K562 (cell line): ENCODE results near the gene CFAP157. TPM values are rescaled to one million over a fixed set of nuclear protein-coding genes. Genes with fewer than 3 reads are reported as not detected.
A peak's percentile ranks its signal among the peaks of the same experiment; 100 is the strongest.

Experiments used
- EGR1 ChIP-seq: fragments of 450-650 bp; conservative IDR thresholded peaks from 2 replicates; pipeline ENCODE4 v1.6.1; 2017; ENCODE audit warnings: mild to moderate bottlenecking
- JUND ChIP-seq, 2 experiments: IDR thresholded peaks; 2 replicates in 1 of 2; 3 replicates in 1 of 2; pipeline ENCODE4 v1.6.1; 2011; ENCODE audit warnings: borderline replicate concordance in 2 of 2, low read depth in 2 of 2, low read length in 2 of 2, improper control_type of control experiment in 1 of 2, missing biosample characterization in 1 of 2, missing genetic modification characterization in 1 of 2, missing genetic modification reagents in 1 of 2
- MEIS2 ChIP-seq: fragments of 450-650 bp; IDR thresholded peaks from 2 replicates; pipeline ENCODE4 v1.6.1; 2014; ENCODE audit warnings: mild to moderate bottlenecking; ENCODE audit not compliant: partially characterized antibody
- SMC3 ChIP-seq: conservative IDR thresholded peaks from 2 replicates; pipeline ENCODE4 v1.6.1; 2011; ENCODE audit warnings: low read depth, low read length, improper control_type of control experiment; ENCODE audit not compliant: insufficient read depth
- STAG1 ChIP-seq: sonication (generic); formaldehyde crosslinking; IDR thresholded peaks from 2 replicates; pipeline ENCODE4 v1.5.0; 2020; ENCODE audit warnings: missing genetic modification reagents, borderline replicate concordance
- TEAD4 ChIP-seq, 2 experiments: sonication (generic) in 1 of 2; formaldehyde crosslinking in 1 of 2; IDR thresholded peaks; 2 replicates each; pipeline versions ENCODE4 v1.6.1 to v1.8.0; 2012 to 2022; ENCODE audit warnings: borderline replicate concordance in 1 of 2, inconsistent platforms in 1 of 2, low read length in 1 of 2, mild to moderate bottlenecking in 1 of 2, missing genetic modification reagents in 1 of 2
- polyA plus RNA-seq, 8 experiments: library from polyadenylated mRNA; depleted of rRNA in 4 of 8; stranded (reverse) in 5 of 8; unstranded in 3 of 8; fragments of >200 nt; fragmentation: Nextera tagmentation in 2 of 8; fragmentation: Illumina TruSeq in 1 of 8; extraction: Ambion mirVana in 2 of 8; extraction: Trizol in 1 of 8; gene quantifications; 2 replicates each; pipeline versions ENCODE4 v1.2.1 to v1.2.3, GENCODE V29; 2011 to 2014; ENCODE audit warnings: inconsistent platforms in 1 of 8, missing spikeins in 1 of 8
- total RNA-seq, 7 experiments: library from RNA; depleted of rRNA in 6 of 7; stranded (reverse); fragments of >200 nt in 6 of 7; fragmentation: Illumina TruSeq in 2 of 7; extraction: Trizol in 2 of 7; gene quantifications; 2 replicates each; pipeline versions ENCODE4 v1.2.1 to v1.2.3, GENCODE V29; 2011 to 2021; ENCODE audit warnings: low replicate concordance in 1 of 7
- TF ChIP-seq, protein P1 (sequence below), 3 experiments: IDR thresholded peaks in 2 of 3; conservative IDR thresholded peaks in 1 of 3; 2 replicates each; pipeline ENCODE4 v1.5.1; 2011 to 2012; ENCODE audit warnings: low read length in 3 of 3, mild to moderate bottlenecking in 3 of 3, control low read depth in 2 of 3, improper control_type of control experiment in 1 of 3, inconsistent platforms in 1 of 3, low read depth in 1 of 3, mixed read lengths in 1 of 3, moderate library complexity in 1 of 3; ENCODE audit not compliant: insufficient read depth in 2 of 3
- TF ChIP-seq, protein P2 (sequence below): fragments of 150-350 bp; conservative IDR thresholded peaks from 2 replicates; pipeline ENCODE4 v1.6.1; 2014; ENCODE audit warnings: low read length
- TF ChIP-seq, protein P3 (sequence below): fragments of 200-600 bp; sonication (generic); IDR thresholded peaks from one replicate; pipeline ENCODE4 v1.6.1; 2012; ENCODE audit warnings: mild to moderate bottlenecking, low read depth, low read length, inconsistent platforms

The CFAP157 gene
- total and polyA plus RNA-seq, 9 of the 15 experiments (the other 6 are each of a cell fraction or from before 2014, with no cell fraction given): 0.03 TPM; not detected in 8

DNA sequence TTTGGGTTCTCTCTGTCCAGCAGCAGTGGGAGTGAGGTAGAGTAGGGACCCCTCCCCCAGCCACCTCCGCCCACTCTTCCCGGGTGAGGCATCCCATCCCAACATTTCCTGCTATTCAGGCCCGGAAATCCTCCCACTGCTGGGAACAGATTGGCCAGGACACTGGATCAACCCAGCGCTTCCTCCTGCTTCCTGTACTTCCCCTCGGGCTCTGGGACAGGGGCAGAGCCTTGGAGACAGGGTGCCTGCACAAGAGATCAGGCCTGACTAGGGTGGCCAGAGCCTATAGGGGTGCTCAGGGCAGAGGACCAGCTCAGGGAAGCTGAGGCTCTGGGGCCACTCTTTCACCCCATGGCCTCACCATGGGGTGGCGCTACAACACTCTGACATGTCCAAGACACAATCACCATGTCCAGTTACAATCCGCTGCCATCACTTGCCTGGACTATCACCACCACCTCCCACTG lies 57.2 kb downstream of the CFAP157 start (continued):
- TF ChIP-seq SMC3 (peak; percentile 77), STAG1 (CRISPR knock-in tag) (peak; percentile 45; the same call in 1 of the 2 replicates), EGR1 (peak; percentile 20; the same call in 1 of the 2 replicates), TEAD4 (IDR thresholded peaks at IDR 0.05; ENCODE audit: low read length) (no peak), TEAD4 (CRISPR knock-in tag; IDR thresholded peaks at IDR 0.05; ENCODE audit: borderline replicate concordance) (no peak), JUND (IDR thresholded peaks at IDR 0.05; ENCODE audit: borderline replicate concordance, low read depth, low read length) (peak; percentile 21; the same call in 1 of the 2 replicates), JUND (tag; IDR thresholded peaks at IDR 0.05; ENCODE audit: borderline replicate concordance, low read depth, low read length) (no peak; the same call in 2 of the 3 replicates), MEIS2 (peak; percentile 22)
- TF ChIP-seq, protein P1, sequence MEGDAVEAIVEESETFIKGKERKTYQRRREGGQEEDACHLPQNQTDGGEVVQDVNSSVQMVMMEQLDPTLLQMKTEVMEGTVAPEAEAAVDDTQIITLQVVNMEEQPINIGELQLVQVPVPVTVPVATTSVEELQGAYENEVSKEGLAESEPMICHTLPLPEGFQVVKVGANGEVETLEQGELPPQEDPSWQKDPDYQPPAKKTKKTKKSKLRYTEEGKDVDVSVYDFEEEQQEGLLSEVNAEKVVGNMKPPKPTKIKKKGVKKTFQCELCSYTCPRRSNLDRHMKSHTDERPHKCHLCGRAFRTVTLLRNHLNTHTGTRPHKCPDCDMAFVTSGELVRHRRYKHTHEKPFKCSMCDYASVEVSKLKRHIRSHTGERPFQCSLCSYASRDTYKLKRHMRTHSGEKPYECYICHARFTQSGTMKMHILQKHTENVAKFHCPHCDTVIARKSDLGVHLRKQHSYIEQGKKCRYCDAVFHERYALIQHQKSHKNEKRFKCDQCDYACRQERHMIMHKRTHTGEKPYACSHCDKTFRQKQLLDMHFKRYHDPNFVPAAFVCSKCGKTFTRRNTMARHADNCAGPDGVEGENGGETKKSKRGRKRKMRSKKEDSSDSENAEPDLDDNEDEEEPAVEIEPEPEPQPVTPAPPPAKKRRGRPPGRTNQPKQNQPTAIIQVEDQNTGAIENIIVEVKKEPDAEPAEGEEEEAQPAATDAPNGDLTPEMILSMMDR (IDR thresholded peaks at IDR 0.05 in 2 of 3, conservative IDR thresholded peaks at IDR 0.05 in 1 of 3; ENCODE audit: insufficient read depth in 2 of 3, low read depth in 1 of 3, low read length in 3 of 3): peak; percentile 78 to 85 (median 84)
- TF ChIP-seq, protein P2, sequence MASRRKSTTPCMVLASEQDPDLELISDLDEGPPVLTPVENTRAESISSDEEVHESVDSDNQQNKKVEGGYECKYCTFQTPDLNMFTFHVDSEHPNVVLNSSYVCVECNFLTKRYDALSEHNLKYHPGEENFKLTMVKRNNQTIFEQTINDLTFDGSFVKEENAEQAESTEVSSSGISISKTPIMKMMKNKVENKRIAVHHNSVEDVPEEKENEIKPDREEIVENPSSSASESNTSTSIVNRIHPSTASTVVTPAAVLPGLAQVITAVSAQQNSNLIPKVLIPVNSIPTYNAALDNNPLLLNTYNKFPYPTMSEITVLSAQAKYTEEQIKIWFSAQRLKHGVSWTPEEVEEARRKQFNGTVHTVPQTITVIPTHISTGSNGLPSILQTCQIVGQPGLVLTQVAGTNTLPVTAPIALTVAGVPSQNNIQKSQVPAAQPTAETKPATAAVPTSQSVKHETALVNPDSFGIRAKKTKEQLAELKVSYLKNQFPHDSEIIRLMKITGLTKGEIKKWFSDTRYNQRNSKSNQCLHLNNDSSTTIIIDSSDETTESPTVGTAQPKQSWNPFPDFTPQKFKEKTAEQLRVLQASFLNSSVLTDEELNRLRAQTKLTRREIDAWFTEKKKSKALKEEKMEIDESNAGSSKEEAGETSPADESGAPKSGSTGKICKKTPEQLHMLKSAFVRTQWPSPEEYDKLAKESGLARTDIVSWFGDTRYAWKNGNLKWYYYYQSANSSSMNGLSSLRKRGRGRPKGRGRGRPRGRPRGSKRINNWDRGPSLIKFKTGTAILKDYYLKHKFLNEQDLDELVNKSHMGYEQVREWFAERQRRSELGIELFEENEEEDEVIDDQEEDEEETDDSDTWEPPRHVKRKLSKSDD: no peak
- TF ChIP-seq, protein P3, sequence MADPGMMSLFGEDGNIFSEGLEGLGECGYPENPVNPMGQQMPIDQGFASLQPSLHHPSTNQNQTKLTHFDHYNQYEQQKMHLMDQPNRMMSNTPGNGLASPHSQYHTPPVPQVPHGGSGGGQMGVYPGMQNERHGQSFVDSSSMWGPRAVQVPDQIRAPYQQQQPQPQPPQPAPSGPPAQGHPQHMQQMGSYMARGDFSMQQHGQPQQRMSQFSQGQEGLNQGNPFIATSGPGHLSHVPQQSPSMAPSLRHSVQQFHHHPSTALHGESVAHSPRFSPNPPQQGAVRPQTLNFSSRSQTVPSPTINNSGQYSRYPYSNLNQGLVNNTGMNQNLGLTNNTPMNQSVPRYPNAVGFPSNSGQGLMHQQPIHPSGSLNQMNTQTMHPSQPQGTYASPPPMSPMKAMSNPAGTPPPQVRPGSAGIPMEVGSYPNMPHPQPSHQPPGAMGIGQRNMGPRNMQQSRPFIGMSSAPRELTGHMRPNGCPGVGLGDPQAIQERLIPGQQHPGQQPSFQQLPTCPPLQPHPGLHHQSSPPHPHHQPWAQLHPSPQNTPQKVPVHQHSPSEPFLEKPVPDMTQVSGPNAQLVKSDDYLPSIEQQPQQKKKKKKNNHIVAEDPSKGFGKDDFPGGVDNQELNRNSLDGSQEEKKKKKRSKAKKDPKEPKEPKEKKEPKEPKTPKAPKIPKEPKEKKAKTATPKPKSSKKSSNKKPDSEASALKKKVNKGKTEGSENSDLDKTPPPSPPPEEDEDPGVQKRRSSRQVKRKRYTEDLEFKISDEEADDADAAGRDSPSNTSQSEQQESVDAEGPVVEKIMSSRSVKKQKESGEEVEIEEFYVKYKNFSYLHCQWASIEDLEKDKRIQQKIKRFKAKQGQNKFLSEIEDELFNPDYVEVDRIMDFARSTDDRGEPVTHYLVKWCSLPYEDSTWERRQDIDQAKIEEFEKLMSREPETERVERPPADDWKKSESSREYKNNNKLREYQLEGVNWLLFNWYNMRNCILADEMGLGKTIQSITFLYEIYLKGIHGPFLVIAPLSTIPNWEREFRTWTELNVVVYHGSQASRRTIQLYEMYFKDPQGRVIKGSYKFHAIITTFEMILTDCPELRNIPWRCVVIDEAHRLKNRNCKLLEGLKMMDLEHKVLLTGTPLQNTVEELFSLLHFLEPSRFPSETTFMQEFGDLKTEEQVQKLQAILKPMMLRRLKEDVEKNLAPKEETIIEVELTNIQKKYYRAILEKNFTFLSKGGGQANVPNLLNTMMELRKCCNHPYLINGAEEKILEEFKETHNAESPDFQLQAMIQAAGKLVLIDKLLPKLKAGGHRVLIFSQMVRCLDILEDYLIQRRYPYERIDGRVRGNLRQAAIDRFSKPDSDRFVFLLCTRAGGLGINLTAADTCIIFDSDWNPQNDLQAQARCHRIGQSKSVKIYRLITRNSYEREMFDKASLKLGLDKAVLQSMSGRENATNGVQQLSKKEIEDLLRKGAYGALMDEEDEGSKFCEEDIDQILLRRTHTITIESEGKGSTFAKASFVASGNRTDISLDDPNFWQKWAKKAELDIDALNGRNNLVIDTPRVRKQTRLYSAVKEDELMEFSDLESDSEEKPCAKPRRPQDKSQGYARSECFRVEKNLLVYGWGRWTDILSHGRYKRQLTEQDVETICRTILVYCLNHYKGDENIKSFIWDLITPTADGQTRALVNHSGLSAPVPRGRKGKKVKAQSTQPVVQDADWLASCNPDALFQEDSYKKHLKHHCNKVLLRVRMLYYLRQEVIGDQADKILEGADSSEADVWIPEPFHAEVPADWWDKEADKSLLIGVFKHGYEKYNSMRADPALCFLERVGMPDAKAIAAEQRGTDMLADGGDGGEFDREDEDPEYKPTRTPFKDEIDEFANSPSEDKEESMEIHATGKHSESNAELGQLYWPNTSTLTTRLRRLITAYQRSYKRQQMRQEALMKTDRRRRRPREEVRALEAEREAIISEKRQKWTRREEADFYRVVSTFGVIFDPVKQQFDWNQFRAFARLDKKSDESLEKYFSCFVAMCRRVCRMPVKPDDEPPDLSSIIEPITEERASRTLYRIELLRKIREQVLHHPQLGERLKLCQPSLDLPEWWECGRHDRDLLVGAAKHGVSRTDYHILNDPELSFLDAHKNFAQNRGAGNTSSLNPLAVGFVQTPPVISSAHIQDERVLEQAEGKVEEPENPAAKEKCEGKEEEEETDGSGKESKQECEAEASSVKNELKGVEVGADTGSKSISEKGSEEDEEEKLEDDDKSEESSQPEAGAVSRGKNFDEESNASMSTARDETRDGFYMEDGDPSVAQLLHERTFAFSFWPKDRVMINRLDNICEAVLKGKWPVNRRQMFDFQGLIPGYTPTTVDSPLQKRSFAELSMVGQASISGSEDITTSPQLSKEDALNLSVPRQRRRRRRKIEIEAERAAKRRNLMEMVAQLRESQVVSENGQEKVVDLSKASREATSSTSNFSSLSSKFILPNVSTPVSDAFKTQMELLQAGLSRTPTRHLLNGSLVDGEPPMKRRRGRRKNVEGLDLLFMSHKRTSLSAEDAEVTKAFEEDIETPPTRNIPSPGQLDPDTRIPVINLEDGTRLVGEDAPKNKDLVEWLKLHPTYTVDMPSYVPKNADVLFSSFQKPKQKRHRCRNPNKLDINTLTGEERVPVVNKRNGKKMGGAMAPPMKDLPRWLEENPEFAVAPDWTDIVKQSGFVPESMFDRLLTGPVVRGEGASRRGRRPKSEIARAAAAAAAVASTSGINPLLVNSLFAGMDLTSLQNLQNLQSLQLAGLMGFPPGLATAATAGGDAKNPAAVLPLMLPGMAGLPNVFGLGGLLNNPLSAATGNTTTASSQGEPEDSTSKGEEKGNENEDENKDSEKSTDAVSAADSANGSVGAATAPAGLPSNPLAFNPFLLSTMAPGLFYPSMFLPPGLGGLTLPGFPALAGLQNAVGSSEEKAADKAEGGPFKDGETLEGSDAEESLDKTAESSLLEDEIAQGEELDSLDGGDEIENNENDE: no peak
